ENCODE data around the gene ZNF783.

The ZNF783 gene

DNA sequence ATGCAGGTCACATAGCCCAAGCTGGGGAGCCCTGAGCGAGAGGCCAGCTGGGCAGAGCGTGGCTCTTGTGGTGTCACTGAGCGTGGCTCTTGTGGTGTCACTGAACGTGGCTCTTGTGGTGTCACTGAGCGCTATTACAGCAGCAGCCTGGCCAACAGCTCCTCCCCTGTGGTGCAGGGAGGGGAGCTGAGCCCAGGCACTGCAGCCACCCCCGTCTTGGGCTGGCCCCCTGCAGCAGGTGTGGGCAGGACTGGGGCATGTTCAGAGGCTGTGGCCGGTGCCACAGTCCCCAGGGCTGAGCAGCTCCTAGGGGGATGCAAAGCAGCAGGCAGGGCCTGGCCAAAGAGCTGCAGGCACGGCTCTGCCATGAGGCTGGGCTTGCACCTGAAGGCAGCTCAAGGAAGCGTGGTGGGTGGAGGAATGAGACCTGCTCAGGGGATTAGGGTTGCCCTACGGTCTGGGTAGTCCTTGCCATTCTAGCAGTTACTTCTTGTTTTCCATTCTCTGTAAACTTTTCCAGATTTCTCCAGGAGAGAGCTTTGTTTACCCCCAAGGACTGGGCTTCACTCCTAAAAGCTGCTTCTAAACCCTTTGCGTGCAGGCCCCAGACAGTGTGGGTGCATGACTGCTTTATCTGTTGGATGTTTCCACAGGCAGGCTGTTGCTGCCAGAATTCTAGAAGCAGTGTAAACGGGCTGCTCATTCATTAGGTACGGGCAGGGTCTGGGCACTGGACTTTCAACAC is 29.2 kb downstream of the ZNF783 start:
- no peak for DNase-seq (ENCODE audit: extremely low read depth, insufficient read length)
- Histone ChIP-seq H3K27me3 (replicated peaks; ENCODE audit: control insufficient read depth, insufficient read depth, low read length) (no peaks in the 10 kb centered on the region), H3K36me3 (ENCODE audit: control insufficient read depth, insufficient read depth, low read length) (peaks cover 2% of the 10 kb centered on the region; the same call in 1 of the 2 replicates), H3K4me3 (replicated peaks; ENCODE audit: low read depth, low read length) (no peak overlapping the region)
- TF ChIP-seq, protein P1, sequence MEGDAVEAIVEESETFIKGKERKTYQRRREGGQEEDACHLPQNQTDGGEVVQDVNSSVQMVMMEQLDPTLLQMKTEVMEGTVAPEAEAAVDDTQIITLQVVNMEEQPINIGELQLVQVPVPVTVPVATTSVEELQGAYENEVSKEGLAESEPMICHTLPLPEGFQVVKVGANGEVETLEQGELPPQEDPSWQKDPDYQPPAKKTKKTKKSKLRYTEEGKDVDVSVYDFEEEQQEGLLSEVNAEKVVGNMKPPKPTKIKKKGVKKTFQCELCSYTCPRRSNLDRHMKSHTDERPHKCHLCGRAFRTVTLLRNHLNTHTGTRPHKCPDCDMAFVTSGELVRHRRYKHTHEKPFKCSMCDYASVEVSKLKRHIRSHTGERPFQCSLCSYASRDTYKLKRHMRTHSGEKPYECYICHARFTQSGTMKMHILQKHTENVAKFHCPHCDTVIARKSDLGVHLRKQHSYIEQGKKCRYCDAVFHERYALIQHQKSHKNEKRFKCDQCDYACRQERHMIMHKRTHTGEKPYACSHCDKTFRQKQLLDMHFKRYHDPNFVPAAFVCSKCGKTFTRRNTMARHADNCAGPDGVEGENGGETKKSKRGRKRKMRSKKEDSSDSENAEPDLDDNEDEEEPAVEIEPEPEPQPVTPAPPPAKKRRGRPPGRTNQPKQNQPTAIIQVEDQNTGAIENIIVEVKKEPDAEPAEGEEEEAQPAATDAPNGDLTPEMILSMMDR (IDR thresholded peaks at IDR 0.05; ENCODE audit: insufficient read depth, low read length, poor library complexity, severe bottlenecking): no peak

DNA sequence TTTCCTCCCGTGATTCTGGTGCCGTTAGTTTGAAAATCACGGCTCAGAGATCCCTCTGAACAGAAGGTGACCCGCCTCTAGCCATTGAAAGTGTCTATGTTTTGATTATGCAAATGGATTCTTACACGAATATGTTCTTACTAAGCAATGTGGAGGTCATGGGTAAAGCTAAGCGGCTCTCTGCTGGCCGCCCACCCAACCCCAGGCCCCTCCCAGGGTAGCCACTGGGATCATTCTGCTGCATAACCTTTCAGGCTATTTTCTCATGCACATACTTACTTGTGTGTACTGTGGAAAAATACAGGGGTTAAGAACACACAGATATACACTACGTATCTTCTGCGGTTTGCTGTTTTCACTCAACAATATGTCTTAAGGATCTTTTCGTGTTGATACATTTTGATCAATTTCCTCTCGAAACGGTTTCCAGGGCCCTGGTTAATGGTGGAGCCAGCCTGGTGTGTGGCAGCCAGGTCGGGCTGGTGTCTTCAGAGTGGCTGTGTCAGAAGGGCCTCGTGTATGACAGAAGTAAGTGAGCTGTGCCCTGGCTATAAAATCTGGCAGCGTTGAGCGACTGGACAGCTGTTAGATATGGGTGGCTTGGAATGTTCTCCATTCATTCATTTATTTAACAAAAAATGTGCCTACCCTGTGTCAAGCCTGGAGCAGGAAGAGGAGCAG is 29.9 kb downstream of the ZNF783 start:
- no peak for DNase-seq (ENCODE audit: extremely low read depth, insufficient read length)
- Histone ChIP-seq H3K27me3 (replicated peaks; ENCODE audit: control insufficient read depth, insufficient read depth, low read length) (no peaks in the 10 kb centered on the region), H3K4me3 (replicated peaks; ENCODE audit: low read depth, low read length) (no peak overlapping the region), H3K36me3 (ENCODE audit: control insufficient read depth, insufficient read depth, low read length) (peaks cover 2% of the 10 kb centered on the region; the same call in 1 of the 2 replicates)
- TF ChIP-seq, protein P1 (IDR thresholded peaks at IDR 0.05; ENCODE audit: insufficient read depth, low read length, poor library complexity, severe bottlenecking): no peak

DNA sequence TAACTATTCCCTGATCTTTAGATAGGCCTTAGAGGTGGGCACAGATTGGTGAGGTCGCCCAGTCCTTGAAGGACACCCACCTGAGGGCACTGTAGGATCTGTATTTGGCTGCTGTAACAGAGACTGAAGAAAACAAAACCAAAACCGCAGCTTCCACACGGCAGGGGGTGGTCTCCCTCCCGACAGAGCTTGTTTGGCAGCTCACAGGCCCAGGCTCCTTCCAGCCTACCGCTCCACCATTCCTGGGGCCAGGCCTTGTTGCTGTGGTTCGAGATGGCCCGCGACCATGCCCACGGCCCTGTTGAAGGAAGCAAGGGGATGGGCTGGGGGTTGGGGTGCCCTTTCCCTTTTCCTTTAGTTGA is 30.4 kb downstream of the ZNF783 start:
- H3K36me3 ChIP-seq (ENCODE audit: control insufficient read depth, insufficient read depth, low read length): peaks cover 2% of the 10 kb centered on the region; the same call in 1 of the 2 replicates

DNA sequence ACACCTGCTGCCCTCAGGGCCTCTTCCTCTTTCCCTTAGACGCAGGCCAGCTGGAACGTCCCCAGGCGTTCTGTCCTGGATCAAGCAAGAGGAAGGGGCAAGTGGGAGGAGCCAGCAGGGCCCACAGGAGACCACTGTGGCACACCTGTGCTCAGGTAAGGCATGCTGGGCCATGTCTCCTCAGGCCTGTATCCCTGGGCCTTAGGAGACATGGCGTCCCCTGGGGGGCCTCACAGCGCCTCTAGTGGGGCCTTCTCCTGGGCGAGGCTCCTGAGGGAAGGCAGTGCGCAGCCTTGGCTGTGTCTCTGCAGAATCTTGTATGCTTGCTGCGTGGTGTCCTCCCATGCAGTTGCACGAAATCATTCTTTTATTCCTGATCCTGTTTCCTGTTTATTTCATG is 31.3 kb downstream of the ZNF783 start:
- TF ChIP-seq, protein P1 (IDR thresholded peaks at IDR 0.05; ENCODE audit: insufficient read depth, low read length, poor library complexity, severe bottlenecking): no peak
- Histone ChIP-seq H3K36me3 (ENCODE audit: control insufficient read depth, insufficient read depth, low read length) (peaks cover 2% of the 10 kb centered on the region; the same call in 1 of the 2 replicates), H3K4me3 (replicated peaks; ENCODE audit: low read depth, low read length) (no peak overlapping the region), H3K27me3 (replicated peaks; ENCODE audit: control insufficient read depth, insufficient read depth, low read length) (no peaks in the 10 kb centered on the region)
- DNase-seq (ENCODE audit: extremely low read depth, insufficient read length): no peak

More for the DNA sequence above, 30.4 kb downstream of the ZNF783 start:
- Histone ChIP-seq H3K27me3 (replicated peaks; ENCODE audit: control insufficient read depth, insufficient read depth, low read length) (no peaks in the 10 kb centered on the region), H3K4me3 (replicated peaks; ENCODE audit: low read depth, low read length) (no peak overlapping the region)
- no peak for DNase-seq (ENCODE audit: extremely low read depth, insufficient read length)
- TF ChIP-seq, protein P1 (IDR thresholded peaks at IDR 0.05; ENCODE audit: insufficient read depth, low read length, poor library complexity, severe bottlenecking): no peak

DNA sequence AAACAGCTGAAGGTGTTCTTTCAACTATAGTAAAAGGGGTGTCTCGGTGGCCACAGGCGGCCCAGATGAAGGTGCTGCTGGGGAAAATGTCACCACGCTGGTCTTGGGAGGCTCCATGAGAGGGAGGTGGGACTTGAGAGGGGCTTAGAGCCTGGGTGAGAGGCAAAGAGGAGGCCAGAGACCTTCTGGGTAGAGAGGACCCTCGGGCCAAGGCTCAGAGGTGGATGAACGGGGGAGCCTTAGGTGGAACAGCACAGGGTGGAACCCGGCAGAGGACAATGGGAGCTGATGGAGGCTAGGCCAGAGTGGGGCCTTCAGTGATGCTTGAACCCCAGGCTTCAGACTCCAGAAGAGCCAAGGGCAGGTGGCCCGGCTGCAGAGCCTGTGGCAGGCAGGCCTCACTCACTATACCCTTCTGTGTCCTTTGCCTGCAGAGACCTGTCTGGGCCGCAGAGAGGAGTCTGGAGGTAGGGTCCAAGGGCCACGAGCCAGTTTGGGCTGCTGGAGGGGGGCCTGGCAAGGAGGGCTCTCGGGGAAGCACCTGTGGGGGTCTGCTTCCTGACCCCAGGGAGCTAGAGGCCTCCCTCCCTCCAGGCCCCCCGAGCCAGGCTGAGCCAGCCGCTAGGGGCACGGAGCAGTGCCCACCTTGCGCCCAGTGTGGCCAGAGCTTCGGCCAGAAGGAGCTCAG is 32.1 kb downstream of the ZNF783 start:
- TF ChIP-seq, protein P1 (IDR thresholded peaks at IDR 0.05; ENCODE audit: insufficient read depth, low read length, poor library complexity, severe bottlenecking): no peak
- Histone ChIP-seq H3K4me3 (replicated peaks; ENCODE audit: low read depth, low read length) (no peak overlapping the region), H3K36me3 (ENCODE audit: control insufficient read depth, insufficient read depth, low read length) (peaks cover 2% of the 10 kb centered on the region; the same call in 1 of the 2 replicates), H3K27me3 (replicated peaks; ENCODE audit: control insufficient read depth, insufficient read depth, low read length) (no peaks in the 10 kb centered on the region; the same call in 1 of the 2 replicates)
- DNase-seq (ENCODE audit: extremely low read depth, insufficient read length): no peak
